Stimulated activated effector memory CD8-positive, alpha-beta T cell treated with anti-CD3 and anti-CD28 coated beads, Interleukin-12 subunit alpha, Interleukin-12 subunit beta, amount 100 ng/mL, for 72 hours (primary cell): ENCODE results near the gene CPNE4.
A peak's percentile ranks its signal among the peaks of the same experiment; 100 is the strongest.
"Not testable (repeated sequence)": the region's sequence is repeated elsewhere in the genome, so short reads cannot be mapped to it uniquely, and the experiment has no call there.

Source experiments
- ATAC-seq: fragments of 150-1000 bp; cut with Tn5 transposase; 2 replicates; pipeline ENCODE4 v1.10.0; 2021
- DNase-seq, 2 donors: peaks; one replicate each; pipeline ENCODE4 v3.0.0; 2021 to 2022; ENCODE audit warnings: low spot score in 2 of 2
- H3K27ac Mint-ChIP-seq: one replicate; pipeline ENCODE4 v1.8.0; 2022; ENCODE audit warnings: mild to moderate bottlenecking, mixed read lengths
- H3K36me3 Mint-ChIP-seq: one replicate; pipeline ENCODE4 v1.8.0; 2022; ENCODE audit warnings: mild to moderate bottlenecking, mixed read lengths
- H3K4me1 Mint-ChIP-seq: one replicate; pipeline ENCODE4 v1.8.0; 2022; ENCODE audit warnings: mixed read lengths
- H3K4me3 Mint-ChIP-seq: one replicate; pipeline ENCODE4 v1.8.0; 2022; ENCODE audit warnings: mild to moderate bottlenecking, mixed read lengths
- H3K9me3 Mint-ChIP-seq: one replicate; pipeline ENCODE4 v1.8.0; 2022; ENCODE audit warnings: mixed read lengths

CPNE4 gene

GRCh38 chr3:131502530-131503319, 532.1 kb downstream of the CPNE4 start, which contains the start of gene MRPL3:
Gene MRPL3 (minus strand): TSS chr3:131502971. CDS start chr3:131502821, 150 bp downstream.
- peak; percentile 67 to 89 for DNase-seq
- ATAC-seq, result peak; percentile 97
- peak within 1 kb of the TSS; percentile 98 for H3K4me3 Mint-ChIP-seq
- H3K9me3 Mint-ChIP-seq, result no peaks in the 10 kb centered on the region
- H3K27ac Mint-ChIP-seq, result peak within 1 kb of the TSS; percentile 99
- H3K4me1 Mint-ChIP-seq, result peaks cover 16% of the 10 kb centered on the region
- peaks cover 44% of the 10 kb centered on the region for H3K36me3 Mint-ChIP-seq

- H3K9me3 Mint-ChIP-seq, result no peaks in the 10 kb centered on the region
Observed at GRCh38 chr3:131501949-131502348, 532.9 kb downstream of the CPNE4 start.

GRCh38 chr3:131494706-131495105, 540.1 kb downstream of the CPNE4 start:
- ATAC-seq, result no peak
- no peak overlapping the region for H3K4me3 Mint-ChIP-seq
- no peak overlapping the region for H3K27ac Mint-ChIP-seq
- H3K9me3 Mint-ChIP-seq, result no peaks in the 10 kb centered on the region
- H3K36me3 Mint-ChIP-seq, result peaks cover 68% of the 10 kb centered on the region
- H3K4me1 Mint-ChIP-seq, result peaks cover 12% of the 10 kb centered on the region
- no peak for DNase-seq

More at GRCh38 chr3:131501949-131502348, 532.9 kb downstream of the CPNE4 start:
- peak overlapping the region; percentile 98 for H3K4me3 Mint-ChIP-seq
- H3K36me3 Mint-ChIP-seq, result peaks cover 52% of the 10 kb centered on the region
- ATAC-seq (no peak), DNase-seq (no peak)
- peak overlapping the region; percentile 99 for H3K27ac Mint-ChIP-seq
- H3K4me1 Mint-ChIP-seq, result peaks cover 16% of the 10 kb centered on the region

- ATAC-seq, result peak; percentile 57
- H3K9me3 Mint-ChIP-seq, result no peaks in the 10 kb centered on the region
- H3K36me3 Mint-ChIP-seq, result peaks cover 39% of the 10 kb centered on the region
- H3K4me1 Mint-ChIP-seq, result peaks cover 14% of the 10 kb centered on the region
- no peak overlapping the region for H3K4me3 Mint-ChIP-seq
- no peak overlapping the region for H3K27ac Mint-ChIP-seq
- no peak for DNase-seq
Observed at GRCh38 chr3:131491775-131492174, 543.0 kb downstream of the CPNE4 start.

DNA sequence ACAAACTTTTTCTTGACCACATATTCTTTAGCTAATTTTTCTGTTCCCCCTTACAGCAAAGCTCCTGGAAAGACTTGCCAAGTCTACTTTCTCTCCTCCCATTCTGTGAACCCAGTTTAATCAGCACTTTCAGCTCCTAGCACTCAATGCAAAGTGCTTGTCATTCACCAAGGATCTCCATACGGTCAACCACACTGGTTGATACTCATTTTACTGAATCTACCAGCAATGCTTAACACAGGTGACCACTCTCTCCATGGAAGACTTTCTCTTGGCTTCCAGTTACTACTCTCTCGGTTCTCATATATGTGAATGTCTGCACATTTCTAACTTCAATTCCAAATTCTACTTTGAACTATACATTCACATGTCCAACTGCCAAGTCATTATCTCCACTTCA, 543.7 kb downstream of the CPNE4 start:
- H3K4me3 Mint-ChIP-seq, result no peak overlapping the region
- peaks cover 32% of the 10 kb centered on the region for H3K36me3 Mint-ChIP-seq
- DNase-seq, result no peak
- peak; percentile 56 for ATAC-seq
- no peak overlapping the region for H3K27ac Mint-ChIP-seq
- peaks cover 13% of the 10 kb centered on the region for H3K4me1 Mint-ChIP-seq
- H3K9me3 Mint-ChIP-seq, result no peaks in the 10 kb centered on the region

- H3K27ac Mint-ChIP-seq, DNase-seq, ATAC-seq, H3K9me3 Mint-ChIP-seq, H3K4me3 Mint-ChIP-seq: not testable (repeated sequence)
- peaks cover 31% of the 10 kb centered on the region for H3K36me3 Mint-ChIP-seq
- H3K4me1 Mint-ChIP-seq, result peaks cover 14% of the 10 kb centered on the region
Observed at GRCh38 chr3:131486545-131486944, 548.3 kb downstream of the CPNE4 start.

- DNase-seq (no peak), ATAC-seq (no peak)
- no peak overlapping the region for H3K27ac Mint-ChIP-seq
- peaks cover 14% of the 10 kb centered on the region for H3K4me1 Mint-ChIP-seq
- H3K4me3 Mint-ChIP-seq, result no peak overlapping the region
- H3K36me3 Mint-ChIP-seq, result peaks cover 41% of the 10 kb centered on the region
- H3K9me3 Mint-ChIP-seq, result no peaks in the 10 kb centered on the region
Observed at GRCh38 chr3:131485119-131485518, 549.7 kb downstream of the CPNE4 start.

- Mint-ChIP-seq H3K4me1 (peaks cover 14% of the 10 kb centered on the region), H3K27ac (peak overlapping the region; percentile 2), H3K36me3 (peaks cover 46% of the 10 kb centered on the region)
Observed at GRCh38 chr3:131484496-131485111, 550.2 kb downstream of the CPNE4 start.

More at GRCh38 chr3:131484496-131485111, 550.2 kb downstream of the CPNE4 start:
- ATAC-seq, result no peak
- H3K4me3 Mint-ChIP-seq, result no peak overlapping the region
- DNase-seq, result no peak
- no peaks in the 10 kb centered on the region for H3K9me3 Mint-ChIP-seq
